ENCODE results near the gene FFAR2. TPM values are rescaled to one million over a fixed set of nuclear protein-coding genes. Genes with fewer than 3 reads are reported as not detected.

Gene FFAR2
- total RNA-seq, 2 donors from 2014 or later = 0.92 TPM; not detected in 1

Other genes with a start within 250 kb of the FFAR2 start
- gene FAM187B, start 219.5 kb upstream of the FFAR2 start, total RNA-seq = not detected
- 1 to 10 TPM; 7.6 to 9.3 TPM for gene LSR, start 199.3 kb upstream of the FFAR2 start, total RNA-seq
- gene USF2, start 179.3 kb upstream of the FFAR2 start, total RNA-seq = 100 to 1,000 TPM in 1 of 2 donors, 10 to 100 TPM in 1; 90.4 to 143 TPM
- under 1 TPM in 1 of 2 donors, not detected in 1; 0.28 TPM for gene HAMP, start 165.7 kb upstream of the FFAR2 start, total RNA-seq
- 1 to 10 TPM in 1 of 2 donors, not detected in 1; 2.8 TPM for gene MAG, start 156.1 kb upstream of the FFAR2 start, total RNA-seq
- 1 to 10 TPM; 1.4 to 3.6 TPM for gene CD22, start 119.1 kb upstream of the FFAR2 start, total RNA-seq
- gene FFAR1, start 100.4 kb upstream of the FFAR2 start, total RNA-seq = not detected
- gene FFAR3, start 89.8 kb upstream of the FFAR2 start, total RNA-seq = not detected
- not detected for gene GPR42, start 77.2 kb upstream of the FFAR2 start, total RNA-seq
- gene KRTDAP, start 42.2 kb downstream of the FFAR2 start, total RNA-seq = 10 to 100 TPM in 1 of 2 donors, not detected in 1; 29.6 TPM
- 10 to 100 TPM; 26.1 to 53.7 TPM for gene DMKN, start 65.4 kb downstream of the FFAR2 start, total RNA-seq
- 1 to 10 TPM in 1 of 2 donors, not detected in 1; 1.5 TPM for gene SBSN, start 80.1 kb downstream of the FFAR2 start, total RNA-seq
- not detected for gene GAPDHS, start 85.2 kb downstream of the FFAR2 start, total RNA-seq
- gene TMEM147, start 97.4 kb downstream of the FFAR2 start, total RNA-seq = 10 to 100 TPM; 49.7 to 75.8 TPM
- under 1 TPM in 1 of 2 donors, not detected in 1; 0.35 TPM for gene ATP4A, start 115.4 kb downstream of the FFAR2 start, total RNA-seq
- not detected for gene PMIS2, start 137.9 kb downstream of the FFAR2 start, total RNA-seq
- gene HAUS5, start 164.5 kb downstream of the FFAR2 start, total RNA-seq = 10 to 100 TPM in 1 of 2 donors, 1 to 10 TPM in 1; 8.4 to 13.9 TPM
- gene RBM42, start 180.8 kb downstream of the FFAR2 start, total RNA-seq = 10 to 100 TPM; 47.2 to 53.8 TPM
- not detected for gene ETV2, start 193.5 kb downstream of the FFAR2 start, total RNA-seq
- 100 to 1,000 TPM; 258 to 386 TPM for gene COX6B1, start 200.1 kb downstream of the FFAR2 start, total RNA-seq
- not detected for gene UPK1A, start 218.3 kb downstream of the FFAR2 start, total RNA-seq

Data from thoracic aorta (tissue), 2 donors.